ENCODE results near the gene SLC5A5. TPM values are rescaled to one million over a fixed set of nuclear protein-coding genes. Genes with fewer than 3 reads are reported as not detected.
"Not testable (repeated sequence)": the region's sequence is repeated elsewhere in the genome, so short reads cannot be mapped to it uniquely, and the experiment has no call there.

SLC5A5 gene
- total RNA-seq, 1 donor from 2014 or later: not detected

GRCh38 chr19:17871032-17871877, 490 bp upstream of the SLC5A5 start:
- DNase-seq (ENCODE audit: low read depth): no peak

GRCh38 chr19:17872251-17873001, 681 bp downstream of the SLC5A5 start:
- DNase-seq (ENCODE audit: low read depth): no peak

- DNase-seq (ENCODE audit: low read depth): no peak
These were observed 2.3 kb downstream of the SLC5A5 start for GRCh38 chr19:17873786-17874757.

GRCh38 chr19:17874758-17875135, 3.0 kb downstream of the SLC5A5 start:
- no peak for DNase-seq (ENCODE audit: low read depth)

- no peak for DNase-seq (ENCODE audit: low read depth)
These were observed 6.0 kb downstream of the SLC5A5 start for GRCh38 chr19:17877696-17878095.

GRCh38 chr19:17879466-17879865, 7.7 kb downstream of the SLC5A5 start:
- DNase-seq (ENCODE audit: low read depth): no peak

GRCh38 chr19:17881701-17882100, 10.0 kb downstream of the SLC5A5 start:
- no peak for DNase-seq (ENCODE audit: low read depth)

- DNase-seq (ENCODE audit: low read depth): no peak
These were observed 12.1 kb downstream of the SLC5A5 start for GRCh38 chr19:17883627-17884410.

- no peak for DNase-seq (ENCODE audit: low read depth)
These were observed 14.8 kb downstream of the SLC5A5 start for GRCh38 chr19:17886515-17886914.

GRCh38 chr19:17887221-17887620, 15.5 kb downstream of the SLC5A5 start:
- not testable (repeated sequence) for DNase-seq (ENCODE audit: low read depth)

GRCh38 chr19:17888260-17888659, 16.5 kb downstream of the SLC5A5 start:
- no peak for DNase-seq (ENCODE audit: low read depth)

GRCh38 chr19:17889609-17890214, 18.0 kb downstream of the SLC5A5 start:
- DNase-seq (ENCODE audit: low read depth): peak; percentile 29

GRCh38 chr19:17893766-17894165, 22.0 kb downstream of the SLC5A5 start:
- no peak for DNase-seq (ENCODE audit: low read depth)

- DNase-seq (ENCODE audit: low read depth): peak; percentile 4
These were observed 31.0 kb downstream of the SLC5A5 start for GRCh38 chr19:17902701-17903100.

- no peak for DNase-seq (ENCODE audit: low read depth)
These were observed 36.5 kb downstream of the SLC5A5 start for GRCh38 chr19:17908244-17908643.

GRCh38 chr19:17909003-17909732, 37.4 kb downstream of the SLC5A5 start:
- no peak for DNase-seq (ENCODE audit: low read depth)

GRCh38 chr19:17910791-17911360, 39.1 kb downstream of the SLC5A5 start:
- DNase-seq (ENCODE audit: low read depth): no peak

GRCh38 chr19:17915940-17916593, 44.3 kb downstream of the SLC5A5 start:
- DNase-seq (ENCODE audit: low read depth): no peak

GRCh38 chr19:17918151-17918550, 46.4 kb downstream of the SLC5A5 start:
- not testable (repeated sequence) for DNase-seq (ENCODE audit: low read depth)

Data from renal cortical epithelial cell (primary cell).